Measurements from ENCODE around the gene P3R3URF. TPM values are rescaled to one million over a fixed set of nuclear protein-coding genes. Genes with fewer than 3 reads are reported as not detected.

The P3R3URF gene
- total RNA-seq, 4 donors from 2014 or later: not detected

- no peak for TF ChIP-seq CTCF (IDR thresholded peaks at IDR 0.05)
- no peak for ATAC-seq (ENCODE audit: low FRiP score)
- no peak for DNase-seq (ENCODE audit: low spot score)
These were observed 26.2 kb downstream of the P3R3URF start for GRCh38 chr1:46150085-46150484.

GRCh38 chr1:46148318-46148717 lies 28.0 kb downstream of the P3R3URF start:
- ATAC-seq (ENCODE audit: low FRiP score): no peak
- no peak for DNase-seq (ENCODE audit: low spot score)
- no peak for TF ChIP-seq CTCF (IDR thresholded peaks at IDR 0.05)

- TF ChIP-seq CTCF (IDR thresholded peaks at IDR 0.05): no peak
- DNase-seq (ENCODE audit: low spot score): no peak
- ATAC-seq (ENCODE audit: low FRiP score): no peak
These were observed 38.4 kb downstream of the P3R3URF start for GRCh38 chr1:46137916-46138315.

GRCh38 chr1:46136711-46137110 lies 39.6 kb downstream of the P3R3URF start:
- no peak for TF ChIP-seq CTCF (IDR thresholded peaks at IDR 0.05)
- DNase-seq (ENCODE audit: low spot score) (no peak), ATAC-seq (ENCODE audit: low FRiP score) (no peak)

- TF ChIP-seq CTCF (IDR thresholded peaks at IDR 0.05): no peak
- DNase-seq (ENCODE audit: low spot score): no peak
- ATAC-seq (ENCODE audit: low FRiP score): peak; percentile 12
These were observed 41.5 kb downstream of the P3R3URF start for GRCh38 chr1:46134660-46135331.

- no peak for TF ChIP-seq CTCF (IDR thresholded peaks at IDR 0.05)
These were observed 42.4 kb downstream of the P3R3URF start for GRCh38 chr1:46133781-46134350.

GRCh38 chr1:46133181-46133658 lies 43.1 kb downstream of the P3R3URF start:
- peak; percentile 28 for DNase-seq (ENCODE audit: low spot score)
- peak; percentile 38 for ATAC-seq (ENCODE audit: low FRiP score)
- TF ChIP-seq CTCF (IDR thresholded peaks at IDR 0.05): no peak

More at GRCh38 chr1:46133781-46134350, 42.4 kb downstream of the P3R3URF start:
- no peak for ATAC-seq (ENCODE audit: low FRiP score)
- DNase-seq (ENCODE audit: low spot score): no peak

Data from omental fat pad (tissue), 4 donors.